GM12878 (cell line): ENCODE measurements around the gene PRKCE. TPM values are rescaled to one million over a fixed set of nuclear protein-coding genes. Genes with fewer than 3 reads are reported as not detected.

Experiments
- ATAC-seq: fragments of 200-7000 bp; cut with Tn5 transposase; 3 replicates; pipeline ENCODE4 v1.9.1; 2020; ENCODE audit warnings: mild to moderate bottlenecking, moderate library complexity
- BruUV-seq: library from RNA; stranded (reverse); fragments of 400-500 nt; replicated peaks from 2 replicates; lab custom pipeline; 2021; lab: Mats Ljungman, UMichigan
- CTCF ChIA-PET: fragments of 300-600 bp; sonication (Branson Sonifier 250); formaldehyde crosslinking; extraction: SDS; loops from one replicate; lab custom pipeline; 2021; ENCODE audit warnings: inconsistent platforms; lab: Yijun Ruan, JAX
- POLR2A ChIA-PET: fragments of 350-600 bp; formaldehyde crosslinking; extraction: SDS; loops from one replicate; lab custom pipeline; 2021; ENCODE audit warnings: inconsistent platforms; lab: Charles Lee
- RAD21 ChIA-PET: fragments of 300-600 bp; sonication (Branson Sonifier 250); formaldehyde crosslinking; loops from one replicate; lab custom pipeline; 2023; ENCODE audit warnings: antibody characterized with exemption; ENCODE audit not compliant: unreplicated experiment; lab: Charles Lee
- SMC1A ChIA-PET: fragments of 300-600 bp; sonication (Branson Sonifier 250); formaldehyde crosslinking; loops from one replicate; lab custom pipeline; 2023; ENCODE audit not compliant: unreplicated experiment, uncharacterized antibody; lab: Charles Lee
- DNase-seq: peaks from one replicate; pipeline ENCODE4 v3.0.0-alpha.2; 2011; ENCODE audit warnings: low read depth, low spot score
- FAIRE-seq: peaks from 3 replicates; lab custom pipeline; 2011; peaks lifted over from hg19 to GRCh38; lab: Jason Lieb, UNC
- H2AFZ ChIP-seq: 2 replicates; pipeline ENCODE4 v1.6.0; 2011; ENCODE audit warnings: low read depth, low read length, control low read depth; ENCODE audit not compliant: control insufficient read depth
- H3K27ac ChIP-seq: 2 replicates; pipeline ENCODE4 v1.5.1; 2011; ENCODE audit warnings: control low read depth; ENCODE audit not compliant: control insufficient read depth, insufficient read depth
- H3K27me3 ChIP-seq, 2 experiments: replicated peaks in 1 of 2; 2 replicates each; pipeline versions ENCODE4 v1.6.0 to v1.6.1; 2011; ENCODE audit warnings: low read length in 1 of 2; ENCODE audit not compliant: control insufficient read depth in 2 of 2, insufficient read depth in 2 of 2
- H3K36me3 ChIP-seq, 2 experiments: 2 replicates each; pipeline ENCODE4 v1.5.1; 2011; ENCODE audit warnings: low read length in 1 of 2; ENCODE audit not compliant: control insufficient read depth in 2 of 2, insufficient read depth in 2 of 2
- H3K4me1 ChIP-seq: 2 replicates; pipeline ENCODE4 v1.6.1; 2011; ENCODE audit warnings: mild to moderate bottlenecking, low read length, moderate library complexity, mixed read lengths; ENCODE audit not compliant: control insufficient read depth, insufficient read depth
- H3K4me2 ChIP-seq: 2 replicates; pipeline ENCODE4 v1.6.0; 2011; ENCODE audit warnings: control low read depth; ENCODE audit not compliant: control insufficient read depth, insufficient read depth
- H3K4me3 ChIP-seq: fragments of 200-600 bp; sonication (generic); 2 replicates; pipeline ENCODE4 v1.5.1; 2016
- H3K79me2 ChIP-seq: 2 replicates; pipeline ENCODE4 v1.6.0; 2011; ENCODE audit warnings: low read length; ENCODE audit not compliant: control insufficient read depth, insufficient read depth
- H3K9ac ChIP-seq: 2 replicates; pipeline ENCODE4 v1.8.0; 2011; ENCODE audit warnings: low read length, control low read depth, mixed read lengths; ENCODE audit not compliant: control insufficient read depth, insufficient read depth
- H3K9me3 ChIP-seq: replicated peaks from 3 replicates; pipeline ENCODE4 v1.5.1; 2011; ENCODE audit warnings: mild to moderate bottlenecking, low read length; ENCODE audit not compliant: control insufficient read depth, insufficient read depth
- H4K20me1 ChIP-seq: 2 replicates; pipeline ENCODE4 v1.6.0; 2011; ENCODE audit not compliant: control insufficient read depth, insufficient read depth
- BCL11A ChIP-seq: IDR thresholded peaks from 2 replicates; pipeline ENCODE4 v1.6.1; 2011; ENCODE audit warnings: low read depth, low read length
- NFIC ChIP-seq: IDR thresholded peaks from 2 replicates; pipeline ENCODE4 v1.6.1; 2012; ENCODE audit warnings: low read depth, mild to moderate bottlenecking, inconsistent platforms, low read length, moderate library complexity
- SREBF1 ChIP-seq: IDR thresholded peaks from 2 replicates; pipeline ENCODE4 v1.6.1; 2012; ENCODE audit warnings: mild to moderate bottlenecking, low read length
- STAT1 ChIP-seq: fragments of 450-650 bp; conservative IDR thresholded peaks from 2 replicates; pipeline ENCODE4 v1.6.1; 2014; ENCODE audit warnings: antibody characterized with exemption, mild to moderate bottlenecking
- TARDBP ChIP-seq: IDR thresholded peaks from 2 replicates; pipeline ENCODE4 v1.6.1; 2016; ENCODE audit warnings: borderline replicate concordance
- TCF7 ChIP-seq: IDR thresholded peaks from 2 replicates; pipeline ENCODE4 v1.6.1; 2014; ENCODE audit warnings: antibody characterized with exemption, borderline replicate concordance
- YBX1 ChIP-seq: fragments of 450-650 bp; IDR thresholded peaks from 2 replicates; pipeline ENCODE4 v1.6.1; 2016; ENCODE audit warnings: antibody characterized with exemption
- ZSCAN29 ChIP-seq: fragments of 450-650 bp; IDR thresholded peaks from 2 replicates; pipeline ENCODE4 v1.6.1; 2017; ENCODE audit warnings: mild to moderate bottlenecking, moderate library complexity
- WGBS: methylation state at CpG from one replicate; pipeline ENCODE4 v1.1.6; 2016; ENCODE audit warnings: low lambda C conversion rate; ENCODE audit not compliant: insufficient replicate concordance, insufficient coverage; ENCODE audit errors: missing lambda C conversion rate; 5-methylcytosine and 5-hydroxymethylcytosine counted together
- in situ Hi-C: fragments of 300-500 bp; cut with MboI; formaldehyde crosslinking; loops from 9 replicates; pipeline ENCODE4 v1.14.3; 2018; ENCODE audit warnings: mixed read lengths
- intact Hi-C: fragments of 100-400 bp; cut with micrococcal nuclease; formaldehyde crosslinking; loops from one replicate; pipeline ENCODE4 v1.14.2; 2022; ENCODE audit not compliant: unreplicated experiment
- polyA plus RNA-seq, 11 experiments: library from polyadenylated mRNA; depleted of rRNA in 4 of 11; unstranded in 6 of 11; stranded (reverse) in 5 of 11; fragments of >200 nt; fragmentation: Nextera tagmentation in 4 of 11; fragmentation: Illumina TruSeq in 1 of 11; extraction: Ambion mirVana in 4 of 11; extraction: Trizol in 1 of 11; gene quantifications; 1 replicate in 1 of 11; 2 replicates in 10 of 11; pipeline versions ENCODE4 v1.2.1 to v1.2.3, GENCODE V29; 2011 to 2016; ENCODE audit warnings: inconsistent platforms in 2 of 11, missing spikeins in 2 of 11, low read depth in 1 of 11
- total RNA-seq, 4 experiments: library from RNA; depleted of rRNA in 3 of 4; stranded (reverse); fragments of >200 nt in 3 of 4; fragmentation: Illumina TruSeq in 1 of 4; extraction: Trizol in 1 of 4; gene quantifications; 2 replicates each; pipeline versions ENCODE4 v1.2.1 to v1.2.3, GENCODE V29; 2013 to 2021
- TF ChIP-seq, protein P1 (sequence below): IDR thresholded peaks from 2 replicates; pipeline ENCODE4 v1.6.1; 2011; ENCODE audit warnings: borderline replicate concordance, low read depth, mild to moderate bottlenecking, moderate library complexity, mixed read lengths, low read length; ENCODE audit not compliant: insufficient read depth; ENCODE audit errors: extremely low read length
- TF ChIP-seq, protein P2 (sequence below): IDR thresholded peaks from 2 replicates; pipeline ENCODE4 v1.6.1; 2011; ENCODE audit warnings: mild to moderate bottlenecking, low read depth, low read length, moderate library complexity; ENCODE audit not compliant: insufficient replicate concordance
- TF ChIP-seq, protein P3 (sequence below): fragments of 450-650 bp; IDR thresholded peaks from 2 replicates; pipeline ENCODE4 v1.6.1; 2017; ENCODE audit warnings: mild to moderate bottlenecking, moderate library complexity

PRKCE gene
- total and polyA plus RNA-seq, 10 of the 15 experiments (the other 5 are each of a cell fraction or from before 2014, with no cell fraction given), result 2.6 to 28.2 (median 11.3) TPM

DNA sequence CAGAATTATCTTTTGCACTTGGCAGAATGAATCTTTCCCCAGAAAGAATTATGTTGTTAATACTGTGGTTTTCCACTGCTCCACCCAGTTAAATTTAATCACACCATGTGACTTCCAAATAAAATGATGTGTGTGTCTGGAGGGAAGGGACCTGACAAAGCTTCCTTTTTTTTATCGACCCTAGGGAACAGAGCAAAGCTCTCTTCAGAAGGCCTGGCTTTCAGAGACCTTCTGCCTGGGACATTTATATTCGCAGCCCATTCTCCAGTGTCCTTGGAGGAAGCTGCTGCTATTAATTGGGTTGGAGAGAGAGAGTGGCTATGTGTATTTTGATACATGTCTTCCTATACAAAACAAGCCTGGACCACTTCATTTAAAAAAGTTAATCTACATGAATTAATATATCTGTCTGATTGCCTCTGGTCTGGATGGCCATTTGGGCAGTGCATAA lies 233.7 kb downstream of the PRKCE start:
- no TSS peak for BruUV-seq
- Histone ChIP-seq H3K4me1 (peaks cover 39% of the 10 kb centered on the region), H3K27ac (no peak overlapping the region), H3K4me2 (no peak overlapping the region), H4K20me1 (no peaks in the 10 kb centered on the region), H3K4me3 (no peak overlapping the region), H3K27me3 (no peaks in the 10 kb centered on the region), H3K79me2 (peaks cover 1% of the 10 kb centered on the region; the same call in 1 of the 2 replicates), H3K9ac (no peak overlapping the region), H3K9me3 (no peaks in the 10 kb centered on the region; the same call in 2 of the 3 replicates), H3K36me3 (no peaks in the 10 kb centered on the region), H2AFZ (no peak overlapping the region)
- DNase-seq (no peak), FAIRE-seq (no peak), ATAC-seq (no peak)
- RAD21 ChIA-PET, result interaction anchor here (1.1 to 1.4 kb wide), 4 partner anchors 15 to 36 kb away, joined by 3 to 6 read pairs (median 4); no protein-coding TSS in a partner anchor
- POLR2A ChIA-PET, result interaction anchor here (0.9 to 1.0 kb wide), 2 partner anchors 37 to 43 kb away, joined by 3 to 5 read pairs; no protein-coding TSS in a partner anchor
- CTCF ChIA-PET, result interaction anchor here (0.6 to 1.3 kb wide), 5 partner anchors 17 to 344 kb away, joined by 3 to 6 read pairs (median 4); no protein-coding TSS in a partner anchor
- 15% methylated on average over 2 of the region's 2 CpGs for WGBS
- TF ChIP-seq, protein P1, sequence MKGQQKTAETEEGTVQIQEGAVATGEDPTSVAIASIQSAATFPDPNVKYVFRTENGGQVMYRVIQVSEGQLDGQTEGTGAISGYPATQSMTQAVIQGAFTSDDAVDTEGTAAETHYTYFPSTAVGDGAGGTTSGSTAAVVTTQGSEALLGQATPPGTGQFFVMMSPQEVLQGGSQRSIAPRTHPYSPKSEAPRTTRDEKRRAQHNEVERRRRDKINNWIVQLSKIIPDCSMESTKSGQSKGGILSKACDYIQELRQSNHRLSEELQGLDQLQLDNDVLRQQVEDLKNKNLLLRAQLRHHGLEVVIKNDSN, result no peak
- TF ChIP-seq, protein P2, sequence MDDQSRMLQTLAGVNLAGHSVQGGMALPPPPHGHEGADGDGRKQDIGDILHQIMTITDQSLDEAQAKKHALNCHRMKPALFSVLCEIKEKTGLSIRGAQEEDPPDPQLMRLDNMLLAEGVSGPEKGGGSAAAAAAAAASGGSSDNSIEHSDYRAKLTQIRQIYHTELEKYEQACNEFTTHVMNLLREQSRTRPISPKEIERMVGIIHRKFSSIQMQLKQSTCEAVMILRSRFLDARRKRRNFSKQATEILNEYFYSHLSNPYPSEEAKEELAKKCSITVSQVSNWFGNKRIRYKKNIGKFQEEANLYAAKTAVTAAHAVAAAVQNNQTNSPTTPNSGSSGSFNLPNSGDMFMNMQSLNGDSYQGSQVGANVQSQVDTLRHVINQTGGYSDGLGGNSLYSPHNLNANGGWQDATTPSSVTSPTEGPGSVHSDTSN, result no peak
- TF ChIP-seq TCF7, result no peak
- no peak for TF ChIP-seq SREBF1
- no peak for TF ChIP-seq NFIC
- TF ChIP-seq, protein P3, sequence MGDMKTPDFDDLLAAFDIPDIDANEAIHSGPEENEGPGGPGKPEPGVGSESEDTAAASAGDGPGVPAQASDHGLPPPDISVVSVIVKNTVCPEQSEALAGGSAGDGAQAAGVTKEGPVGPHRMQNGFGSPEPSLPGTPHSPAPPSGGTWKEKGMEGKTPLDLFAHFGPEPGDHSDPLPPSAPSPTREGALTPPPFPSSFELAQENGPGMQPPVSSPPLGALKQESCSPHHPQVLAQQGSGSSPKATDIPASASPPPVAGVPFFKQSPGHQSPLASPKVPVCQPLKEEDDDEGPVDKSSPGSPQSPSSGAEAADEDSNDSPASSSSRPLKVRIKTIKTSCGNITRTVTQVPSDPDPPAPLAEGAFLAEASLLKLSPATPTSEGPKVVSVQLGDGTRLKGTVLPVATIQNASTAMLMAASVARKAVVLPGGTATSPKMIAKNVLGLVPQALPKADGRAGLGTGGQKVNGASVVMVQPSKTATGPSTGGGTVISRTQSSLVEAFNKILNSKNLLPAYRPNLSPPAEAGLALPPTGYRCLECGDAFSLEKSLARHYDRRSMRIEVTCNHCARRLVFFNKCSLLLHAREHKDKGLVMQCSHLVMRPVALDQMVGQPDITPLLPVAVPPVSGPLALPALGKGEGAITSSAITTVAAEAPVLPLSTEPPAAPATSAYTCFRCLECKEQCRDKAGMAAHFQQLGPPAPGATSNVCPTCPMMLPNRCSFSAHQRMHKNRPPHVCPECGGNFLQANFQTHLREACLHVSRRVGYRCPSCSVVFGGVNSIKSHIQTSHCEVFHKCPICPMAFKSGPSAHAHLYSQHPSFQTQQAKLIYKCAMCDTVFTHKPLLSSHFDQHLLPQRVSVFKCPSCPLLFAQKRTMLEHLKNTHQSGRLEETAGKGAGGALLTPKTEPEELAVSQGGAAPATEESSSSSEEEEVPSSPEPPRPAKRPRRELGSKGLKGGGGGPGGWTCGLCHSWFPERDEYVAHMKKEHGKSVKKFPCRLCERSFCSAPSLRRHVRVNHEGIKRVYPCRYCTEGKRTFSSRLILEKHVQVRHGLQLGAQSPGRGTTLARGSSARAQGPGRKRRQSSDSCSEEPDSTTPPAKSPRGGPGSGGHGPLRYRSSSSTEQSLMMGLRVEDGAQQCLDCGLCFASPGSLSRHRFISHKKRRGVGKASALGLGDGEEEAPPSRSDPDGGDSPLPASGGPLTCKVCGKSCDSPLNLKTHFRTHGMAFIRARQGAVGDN, result no peak
- TF ChIP-seq STAT1, result no peak
- TF ChIP-seq YBX1, result no peak
- no peak for TF ChIP-seq BCL11A
- TF ChIP-seq ZSCAN29, result no peak
- no peak for TF ChIP-seq TARDBP
- in situ Hi-C loops, result no loop called here
- intact Hi-C loops, result no loop called here
- SMC1A ChIA-PET, result interaction anchor here (0.9 to 11.4 kb wide), 8 partner anchors 10 to 46 kb away, joined by 3 to 224 read pairs (median 4); no protein-coding TSS in a partner anchor
